Colonic mucosa (tissue), 4 donors: Measurements from ENCODE around the gene TIGAR. TPM values are rescaled to one million over a fixed set of nuclear protein-coding genes. Genes with fewer than 3 reads are reported as not detected.

Experiments used
- DNase-seq: peaks from one replicate; pipeline ENCODE4 v3.0.0-alpha.2; 2020
- H3K27ac ChIP-seq: fragments of 200-600 bp; one replicate; pipeline ENCODE4 v1.8.0; 2021
- H3K27me3 ChIP-seq: fragments of 200-600 bp; one replicate; pipeline ENCODE4 v1.8.0; 2021
- H3K36me3 ChIP-seq: fragments of 200-600 bp; one replicate; pipeline ENCODE4 v1.8.0; 2021
- H3K4me1 ChIP-seq: fragments of 200-600 bp; one replicate; pipeline ENCODE4 v1.8.0; 2021; ENCODE audit warnings: mild to moderate bottlenecking
- H3K4me3 ChIP-seq: fragments of 200-600 bp; one replicate; pipeline ENCODE4 v1.8.0; 2021
- H3K9ac ChIP-seq, 2 donors: one replicate each; pipeline ENCODE4 v1.7.0; 2013; ENCODE audit warnings: control low read depth in 2 of 2, low read depth in 2 of 2, low read length in 2 of 2
- H3K9me3 ChIP-seq: fragments of 200-600 bp; one replicate; pipeline ENCODE4 v1.8.0; 2021
- intact Hi-C: fragments of 100-400 bp; cut with DNase I; formaldehyde crosslinking; loops from one replicate; pipeline ENCODE4 v1.14.1; 2022
- total RNA-seq, 2 donors: library from RNA; stranded (reverse); fragmentation: NEBNext Ultra II Directional in 1 of 2; extraction: Animal tissue kit (Norgen Biotek cat#: 25700) in 1 of 2; gene quantifications; one replicate each; pipeline ENCODE4 v1.2.1, GENCODE V29; 2021
- TF ChIP-seq, protein P1 (sequence below): fragments of 200-600 bp; IDR thresholded peaks from one replicate; pipeline ENCODE4 v1.8.0; 2022; ENCODE audit warnings: antibody characterized with exemption, mild to moderate bottlenecking
- donor health status: healthy.
- donor health status: DM: no; HTN: no; CAD: no.
- donor health status: DM: no; HTN: no; CAD: no.

The TIGAR gene
- total RNA-seq, 2 donors from 2014 or later, result 14.1 to 17.7 TPM

DNA sequence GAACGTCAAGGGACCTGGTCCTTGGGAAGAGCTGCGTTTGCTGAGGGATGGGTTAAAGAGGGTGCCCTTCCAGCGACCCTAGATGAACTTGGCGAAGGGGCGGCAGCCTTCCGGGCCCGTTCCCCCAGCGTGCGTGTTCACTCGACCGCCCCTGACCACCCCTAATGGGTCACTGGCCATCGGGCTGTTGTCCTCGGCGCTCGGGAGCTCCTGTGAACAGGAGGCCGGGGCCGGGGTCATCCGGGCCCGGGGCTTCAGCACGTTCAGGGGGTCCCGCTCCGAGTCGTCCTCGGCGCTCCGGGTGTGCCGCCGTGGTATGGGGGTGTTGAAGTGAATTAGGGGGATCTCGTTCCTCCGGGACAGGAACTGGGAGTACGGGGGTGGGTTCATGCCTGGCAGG lies 49.3 kb downstream of the TIGAR start:
- Histone ChIP-seq H3K9me3 (no peaks in the 10 kb centered on the region), H3K27ac (no peak overlapping the region), H3K27me3 (no peaks in the 10 kb centered on the region), H3K9ac (no peak overlapping the region), H3K4me3 (no peak overlapping the region), H3K36me3 (no peaks in the 10 kb centered on the region), H3K4me1 (no peaks in the 10 kb centered on the region)
- TF ChIP-seq, protein P1, sequence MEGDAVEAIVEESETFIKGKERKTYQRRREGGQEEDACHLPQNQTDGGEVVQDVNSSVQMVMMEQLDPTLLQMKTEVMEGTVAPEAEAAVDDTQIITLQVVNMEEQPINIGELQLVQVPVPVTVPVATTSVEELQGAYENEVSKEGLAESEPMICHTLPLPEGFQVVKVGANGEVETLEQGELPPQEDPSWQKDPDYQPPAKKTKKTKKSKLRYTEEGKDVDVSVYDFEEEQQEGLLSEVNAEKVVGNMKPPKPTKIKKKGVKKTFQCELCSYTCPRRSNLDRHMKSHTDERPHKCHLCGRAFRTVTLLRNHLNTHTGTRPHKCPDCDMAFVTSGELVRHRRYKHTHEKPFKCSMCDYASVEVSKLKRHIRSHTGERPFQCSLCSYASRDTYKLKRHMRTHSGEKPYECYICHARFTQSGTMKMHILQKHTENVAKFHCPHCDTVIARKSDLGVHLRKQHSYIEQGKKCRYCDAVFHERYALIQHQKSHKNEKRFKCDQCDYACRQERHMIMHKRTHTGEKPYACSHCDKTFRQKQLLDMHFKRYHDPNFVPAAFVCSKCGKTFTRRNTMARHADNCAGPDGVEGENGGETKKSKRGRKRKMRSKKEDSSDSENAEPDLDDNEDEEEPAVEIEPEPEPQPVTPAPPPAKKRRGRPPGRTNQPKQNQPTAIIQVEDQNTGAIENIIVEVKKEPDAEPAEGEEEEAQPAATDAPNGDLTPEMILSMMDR, result no peak
- DNase-seq, result no peak
- intact Hi-C loops, result no loop called here

DNA sequence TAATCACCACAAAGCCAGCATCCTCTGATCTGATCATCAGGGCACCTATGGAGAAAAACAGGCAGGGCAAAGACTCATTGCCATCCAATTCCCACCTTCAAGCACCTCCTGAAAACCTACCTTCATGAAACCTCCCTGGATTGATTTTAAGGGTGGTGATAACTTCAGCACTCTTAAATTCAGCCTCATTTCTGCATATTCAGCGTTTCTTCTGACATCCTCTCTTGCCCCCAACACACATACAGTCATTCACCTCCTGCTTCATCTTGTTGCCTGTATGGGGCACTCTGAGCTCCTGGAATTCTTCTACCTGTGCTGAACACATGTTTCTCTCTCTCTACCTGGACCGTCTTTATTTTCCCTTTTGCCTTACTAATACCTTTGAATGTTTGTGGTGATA lies 51.6 kb downstream of the TIGAR start:
- no peaks in the 10 kb centered on the region for H3K4me1 ChIP-seq
- DNase-seq, result no peak
- TF ChIP-seq, protein P1, result no peak
- H3K4me3 ChIP-seq, result no peak overlapping the region
- intact Hi-C loops, result no loop called here
- no peak overlapping the region for H3K27ac ChIP-seq
- no peaks in the 10 kb centered on the region for H3K27me3 ChIP-seq
- no peak overlapping the region for H3K9ac ChIP-seq
- no peaks in the 10 kb centered on the region for H3K9me3 ChIP-seq
- H3K36me3 ChIP-seq, result no peaks in the 10 kb centered on the region

DNA sequence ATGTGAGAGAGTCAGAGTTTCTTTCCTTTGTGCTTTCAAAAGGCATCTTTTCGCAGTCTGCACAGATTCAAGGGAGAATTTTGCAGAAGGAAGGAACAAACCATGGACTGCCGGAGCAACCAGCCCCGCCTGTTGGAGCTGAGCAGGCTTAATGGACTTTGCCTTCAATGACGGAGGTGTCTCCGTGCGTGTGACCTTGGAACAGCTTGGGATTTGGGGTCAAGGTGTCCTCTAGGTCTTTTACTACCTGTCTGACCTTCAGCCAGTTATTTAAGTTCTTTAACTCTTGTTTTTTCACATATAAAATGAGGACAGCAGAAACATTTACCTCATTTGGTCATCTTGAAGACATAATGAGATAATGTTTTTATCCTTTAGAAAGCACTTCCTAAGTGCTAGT lies 54.4 kb downstream of the TIGAR start:
- TF ChIP-seq, protein P1, result no peak
- Histone ChIP-seq H3K4me1 (no peaks in the 10 kb centered on the region), H3K9me3 (no peaks in the 10 kb centered on the region), H3K4me3 (no peak overlapping the region), H3K36me3 (no peaks in the 10 kb centered on the region), H3K27ac (no peak overlapping the region), H3K9ac (no peak overlapping the region), H3K27me3 (no peaks in the 10 kb centered on the region)
- no peak for DNase-seq
- intact Hi-C loops, result no loop called here

DNA sequence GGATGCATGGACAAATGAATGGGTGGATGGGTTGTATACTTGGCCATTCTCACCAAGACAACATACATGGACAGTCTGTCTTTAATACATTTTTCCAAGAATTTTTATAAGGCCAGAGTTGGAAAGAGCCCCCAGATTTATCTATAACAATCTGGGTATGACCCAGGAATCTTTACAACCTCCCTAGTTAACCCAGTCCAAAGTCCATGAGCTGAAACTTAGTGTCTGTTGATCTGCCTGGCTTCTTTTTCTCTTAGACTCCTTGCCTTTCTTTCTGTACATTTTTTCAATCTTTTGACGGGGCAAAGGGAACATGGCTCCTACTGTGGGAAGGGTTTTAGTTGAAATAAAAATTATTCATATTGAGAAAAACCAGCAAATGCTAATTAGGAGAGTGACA lies 57.8 kb downstream of the TIGAR start:
- no peaks in the 10 kb centered on the region for H3K27me3 ChIP-seq
- no peak for DNase-seq
- H3K9me3 ChIP-seq, result no peaks in the 10 kb centered on the region
- no peak overlapping the region for H3K4me3 ChIP-seq
- H3K9ac ChIP-seq, result no peak overlapping the region
- no peaks in the 10 kb centered on the region for H3K4me1 ChIP-seq
- intact Hi-C loops, result no loop called here
- no peak overlapping the region for H3K27ac ChIP-seq
- TF ChIP-seq, protein P1, result no peak
- no peaks in the 10 kb centered on the region for H3K36me3 ChIP-seq

- intact Hi-C loops, result no loop called here
- DNase-seq, result no peak
- H3K9me3 ChIP-seq, result no peaks in the 10 kb centered on the region
- TF ChIP-seq, protein P1, result no peak
- H3K27me3 ChIP-seq, result no peaks in the 10 kb centered on the region
- no peaks in the 10 kb centered on the region for H3K36me3 ChIP-seq
- H3K9ac ChIP-seq, result no peak within 1 kb of the TSS
- no peaks in the 10 kb centered on the region for H3K4me1 ChIP-seq
- no peak within 1 kb of the TSS for H3K4me3 ChIP-seq
- no peak within 1 kb of the TSS for H3K27ac ChIP-seq
These were observed 58.4 kb downstream of the TIGAR start, which contains the start of gene FGF23 for GRCh38 chr12:4379405-4379804. TSS of gene FGF23 (minus strand) at chr12:4379712. CDS start at chr12:4379582, 130 bp downstream.

DNA sequence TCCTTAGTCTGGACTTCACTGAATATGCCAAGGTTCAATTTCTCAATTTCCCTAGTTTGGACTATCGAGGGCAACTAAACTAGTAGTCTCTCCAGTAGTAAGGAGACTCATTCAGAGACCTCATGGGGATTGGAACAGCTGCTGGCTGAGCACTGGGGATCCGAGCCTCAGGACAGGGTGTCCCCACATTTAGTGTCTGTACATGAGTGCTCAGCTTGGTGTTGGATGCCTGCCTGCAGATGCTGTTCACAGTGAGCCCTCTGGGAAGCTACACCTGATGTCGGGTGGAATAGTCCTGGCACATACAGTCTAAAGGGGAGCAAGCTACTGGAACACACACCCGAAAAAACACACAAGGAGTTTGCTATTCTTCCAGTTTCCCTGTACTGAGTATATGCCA lies 59.3 kb downstream of the TIGAR start:
- Histone ChIP-seq H3K9ac (no peak overlapping the region), H3K36me3 (no peaks in the 10 kb centered on the region), H3K4me1 (no peaks in the 10 kb centered on the region), H3K9me3 (no peaks in the 10 kb centered on the region), H3K4me3 (no peak overlapping the region), H3K27me3 (no peaks in the 10 kb centered on the region), H3K27ac (no peak overlapping the region)
- no peak for DNase-seq
- TF ChIP-seq, protein P1, result no peak
- intact Hi-C loops, result no loop called here
